RWPE2 (cell line): ENCODE results near the gene INCA1.

Source experiments
- ATAC-seq: fragments of 200-7000 bp; cut with Tn5 transposase; 3 replicates; pipeline ENCODE4 v1.9.1; 2021; ENCODE audit warnings: low read depth
- DNase-seq: peaks from one replicate; pipeline ENCODE4 v3.0.0-alpha.2; 2020; ENCODE audit warnings: low spot score
- H3K27ac ChIP-seq: fragments of 450-650 bp; 2 replicates; pipeline ENCODE4 v1.5.1; 2017; ENCODE audit warnings: mild to moderate bottlenecking; ENCODE audit not compliant: poor library complexity, severe bottlenecking
- H3K27me3 ChIP-seq: fragments of 250-450 bp; sonication (Bioruptor Pico); 2 replicates; pipeline ENCODE4 v1.5.1; 2021; ENCODE audit warnings: mild to moderate bottlenecking, moderate library complexity; ENCODE audit not compliant: insufficient read depth, poor library complexity, severe bottlenecking
- H3K36me3 ChIP-seq: fragments of 250-450 bp; sonication (Bioruptor Pico); 2 replicates; pipeline ENCODE4 v1.5.1; 2020; ENCODE audit warnings: low read depth, mild to moderate bottlenecking, moderate library complexity
- H3K4me1 ChIP-seq: fragments of 250-450 bp; sonication (Bioruptor Pico); 2 replicates; pipeline ENCODE4 v1.5.1; 2021; ENCODE audit warnings: mild to moderate bottlenecking, moderate library complexity; ENCODE audit not compliant: insufficient read depth, poor library complexity, severe bottlenecking
- H3K4me3 ChIP-seq: fragments of 250-450 bp; sonication (Bioruptor Pico); 2 replicates; pipeline ENCODE4 v1.5.1; 2021; ENCODE audit warnings: mild to moderate bottlenecking, moderate library complexity; ENCODE audit not compliant: severe bottlenecking
- H3K9me3 ChIP-seq: fragments of 250-450 bp; sonication (Bioruptor Pico); 2 replicates; pipeline ENCODE4 v1.5.1; 2021; ENCODE audit warnings: mild to moderate bottlenecking, moderate library complexity; ENCODE audit not compliant: severe bottlenecking
- TF ChIP-seq, protein P1 (sequence below): fragments of 450-650 bp; IDR thresholded peaks from one replicate; pipeline ENCODE4 v1.5.1; 2017; ENCODE audit warnings: mild to moderate bottlenecking, moderate library complexity; ENCODE audit not compliant: poor library complexity, severe bottlenecking

INCA1 gene

DNA sequence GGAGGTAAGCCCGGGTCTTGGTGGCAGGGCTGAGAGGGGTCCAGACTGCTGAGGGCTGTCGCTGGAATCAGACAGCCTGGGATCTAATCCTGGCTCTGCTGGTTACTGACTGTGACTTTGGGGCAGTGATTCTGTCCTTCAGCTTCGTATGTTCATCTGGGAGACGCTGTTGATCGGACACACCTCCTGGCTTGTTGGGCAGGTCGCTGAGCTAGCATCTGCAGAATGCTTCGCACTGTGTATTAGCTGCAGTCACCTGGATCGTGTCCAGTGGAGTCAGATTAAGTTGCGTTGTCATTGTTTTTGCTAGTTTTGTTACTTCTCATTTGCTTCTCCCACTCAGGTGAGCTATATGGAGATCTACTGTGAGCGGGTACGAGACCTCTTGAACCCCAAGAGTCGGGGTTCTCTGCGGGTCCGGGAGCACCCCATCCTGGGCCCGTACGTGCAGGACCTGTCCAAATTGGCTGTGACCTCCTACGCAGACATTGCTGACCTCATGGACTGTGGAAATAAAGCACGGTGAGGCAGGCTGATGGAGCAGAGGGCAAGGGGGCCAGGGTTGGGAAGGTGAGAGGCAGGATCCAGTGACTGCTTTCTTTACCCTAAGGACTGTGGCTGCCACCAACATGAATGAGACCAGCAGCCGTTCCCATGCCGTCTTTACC, 4.9 kb upstream of the INCA1 start:
- DNase-seq (no peak), ATAC-seq (no peak)
- H3K36me3 ChIP-seq: peaks cover 81% of the 10 kb centered on the region
- H3K27ac ChIP-seq: no peak overlapping the region
- peaks cover 3% of the 10 kb centered on the region for H3K4me1 ChIP-seq
- H3K9me3 ChIP-seq: no peaks in the 10 kb centered on the region
- no peak overlapping the region for H3K4me3 ChIP-seq
- no peaks in the 10 kb centered on the region for H3K27me3 ChIP-seq
- TF ChIP-seq, protein P1, sequence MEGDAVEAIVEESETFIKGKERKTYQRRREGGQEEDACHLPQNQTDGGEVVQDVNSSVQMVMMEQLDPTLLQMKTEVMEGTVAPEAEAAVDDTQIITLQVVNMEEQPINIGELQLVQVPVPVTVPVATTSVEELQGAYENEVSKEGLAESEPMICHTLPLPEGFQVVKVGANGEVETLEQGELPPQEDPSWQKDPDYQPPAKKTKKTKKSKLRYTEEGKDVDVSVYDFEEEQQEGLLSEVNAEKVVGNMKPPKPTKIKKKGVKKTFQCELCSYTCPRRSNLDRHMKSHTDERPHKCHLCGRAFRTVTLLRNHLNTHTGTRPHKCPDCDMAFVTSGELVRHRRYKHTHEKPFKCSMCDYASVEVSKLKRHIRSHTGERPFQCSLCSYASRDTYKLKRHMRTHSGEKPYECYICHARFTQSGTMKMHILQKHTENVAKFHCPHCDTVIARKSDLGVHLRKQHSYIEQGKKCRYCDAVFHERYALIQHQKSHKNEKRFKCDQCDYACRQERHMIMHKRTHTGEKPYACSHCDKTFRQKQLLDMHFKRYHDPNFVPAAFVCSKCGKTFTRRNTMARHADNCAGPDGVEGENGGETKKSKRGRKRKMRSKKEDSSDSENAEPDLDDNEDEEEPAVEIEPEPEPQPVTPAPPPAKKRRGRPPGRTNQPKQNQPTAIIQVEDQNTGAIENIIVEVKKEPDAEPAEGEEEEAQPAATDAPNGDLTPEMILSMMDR: no peak

DNA sequence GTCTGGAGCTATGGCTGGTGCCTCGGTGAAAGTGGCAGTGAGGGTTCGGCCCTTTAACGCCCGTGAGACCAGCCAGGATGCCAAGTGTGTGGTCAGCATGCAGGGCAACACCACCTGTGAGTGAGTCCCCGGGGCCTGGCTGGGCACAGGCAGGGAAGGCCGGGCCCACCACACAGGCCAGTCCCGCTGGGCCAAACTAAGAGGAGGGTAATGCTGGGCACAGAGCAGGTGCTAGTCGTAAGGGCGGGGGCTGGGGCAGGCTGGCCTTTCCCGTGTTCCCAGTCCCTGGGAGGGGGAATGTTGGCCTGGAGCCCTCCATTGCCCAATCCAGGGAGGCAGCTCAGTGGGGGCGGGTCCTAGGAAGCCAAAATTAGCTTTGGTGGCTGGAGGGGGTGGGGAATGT, 2.9 kb upstream of the INCA1 start:
- H3K27me3 ChIP-seq: no peaks in the 10 kb centered on the region
- peaks cover 60% of the 10 kb centered on the region for H3K36me3 ChIP-seq
- TF ChIP-seq, protein P1: no peak
- ATAC-seq: no peak
- H3K4me1 ChIP-seq: peaks cover 3% of the 10 kb centered on the region
- H3K27ac ChIP-seq: no peak overlapping the region
- DNase-seq: no peak
- no peaks in the 10 kb centered on the region for H3K9me3 ChIP-seq
- no peak overlapping the region for H3K4me3 ChIP-seq

DNA sequence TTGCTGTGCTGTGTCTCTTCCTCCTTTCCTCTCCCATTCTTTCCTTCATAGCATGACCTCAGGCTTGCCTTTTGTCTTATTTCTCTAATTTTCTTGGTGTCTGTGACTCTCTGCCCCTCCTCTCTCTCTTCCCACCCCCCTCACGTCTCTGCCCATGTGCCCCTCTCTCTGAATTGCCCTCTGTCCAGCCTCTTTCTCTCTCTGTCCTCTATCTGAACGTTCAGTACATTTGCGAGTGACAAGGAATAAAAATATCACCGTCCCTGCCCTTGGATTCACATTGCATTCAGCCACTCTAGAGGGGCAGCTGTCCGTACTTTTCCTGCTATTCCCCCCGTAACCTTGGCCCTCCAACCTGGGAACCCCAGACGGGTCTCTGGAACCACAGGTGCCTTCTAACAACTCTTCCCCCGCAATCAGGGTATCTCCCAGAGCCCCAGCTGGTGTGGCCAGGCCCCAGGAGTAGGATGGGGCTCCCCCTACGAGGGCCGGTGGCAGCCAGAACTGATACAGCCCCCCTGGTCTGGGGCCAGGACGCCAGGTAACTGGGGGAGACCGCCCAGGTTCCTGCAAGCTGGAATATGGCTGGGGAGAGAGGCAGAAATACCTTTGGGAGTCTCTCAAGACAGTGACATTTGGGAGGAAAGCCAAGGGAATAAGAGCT, 2.2 kb upstream of the INCA1 start:
- TF ChIP-seq, protein P1: no peak
- H3K9me3 ChIP-seq: no peaks in the 10 kb centered on the region
- peak overlapping the region; percentile 87 for H3K4me3 ChIP-seq
- H3K27ac ChIP-seq: peak overlapping the region; percentile 65
- DNase-seq: no peak
- ATAC-seq: no peak
- peaks cover 54% of the 10 kb centered on the region for H3K36me3 ChIP-seq
- H3K27me3 ChIP-seq: no peaks in the 10 kb centered on the region
- peaks cover 3% of the 10 kb centered on the region for H3K4me1 ChIP-seq

DNA sequence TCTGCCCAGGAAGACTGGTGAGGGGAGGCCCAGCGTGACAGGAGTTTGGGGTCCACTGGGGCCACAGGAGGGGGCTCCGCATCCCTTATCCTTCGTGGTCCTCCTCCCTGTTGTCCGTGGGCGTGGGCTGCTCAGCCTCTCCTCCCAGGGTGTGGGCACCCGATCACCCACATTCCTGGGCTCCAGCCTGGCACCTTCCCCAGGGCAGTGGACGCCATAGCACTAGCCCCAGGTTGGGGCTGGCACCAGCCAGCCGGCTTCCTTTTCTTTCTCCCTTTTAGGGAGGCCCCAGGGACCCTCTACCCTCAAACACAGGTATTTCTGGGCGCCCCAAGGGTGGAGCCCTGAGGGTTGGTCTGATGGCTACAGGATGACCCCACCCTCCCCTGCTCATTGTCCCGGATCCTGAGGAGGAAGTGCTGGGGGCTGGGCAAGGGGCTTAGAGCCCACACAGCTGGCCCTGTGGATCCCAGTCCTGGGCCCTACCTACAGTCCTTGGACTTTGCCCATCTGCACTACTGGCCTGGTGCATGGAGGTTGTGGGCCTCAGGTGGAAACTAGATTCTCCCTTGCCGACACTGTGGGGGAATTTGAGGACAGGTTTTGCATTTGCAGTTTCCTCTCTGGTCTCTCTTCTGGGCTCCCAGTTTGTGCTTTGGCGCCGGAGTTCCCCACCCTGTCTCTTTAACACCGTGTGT, 1.6 kb upstream of the INCA1 start:
- no peaks in the 10 kb centered on the region for H3K27me3 ChIP-seq
- H3K27ac ChIP-seq: peak overlapping the region; percentile 65
- no peaks in the 10 kb centered on the region for H3K9me3 ChIP-seq
- ATAC-seq (peak; percentile 18; the same call in 1 of the 3 replicates), DNase-seq (no peak)
- TF ChIP-seq, protein P1: no peak
- peaks cover 3% of the 10 kb centered on the region for H3K4me1 ChIP-seq
- peaks cover 47% of the 10 kb centered on the region for H3K36me3 ChIP-seq
- peak overlapping the region; percentile 87 for H3K4me3 ChIP-seq
